IMR-90 (cell line): Measurements from ENCODE around the gene USP33. TPM values are rescaled to one million over a fixed set of nuclear protein-coding genes. Genes with fewer than 3 reads are reported as not detected.

Source experiments
- ATAC-seq: fragments of 200-7000 bp; cut with Tn5 transposase; 2 replicates; pipeline ENCODE4 v1.9.1; 2020; ENCODE audit warnings: low read depth, mild to moderate bottlenecking, moderate library complexity
- BruUV-seq: library from RNA; stranded (reverse); fragments of 400-500 nt; replicated peaks from 2 replicates; lab custom pipeline; 2021; lab: Mats Ljungman, UMichigan
- CTCF ChIA-PET: fragments of 300-600 bp; formaldehyde crosslinking; extraction: SDS; loops from one replicate; lab custom pipeline; 2021; ENCODE audit warnings: antibody characterized with exemption; lab: Yijun Ruan, JAX
- POLR2A ChIA-PET: fragments of 300-600 bp; sonication (Branson Sonifier 250); formaldehyde crosslinking; loops from one replicate; lab custom pipeline; 2022; ENCODE audit warnings: antibody characterized with exemption; ENCODE audit not compliant: unreplicated experiment; lab: Charles Lee
- DNase-seq: peaks from one replicate; pipeline ENCODE4 v3.0.0; 2013
- H2AFZ ChIP-seq: replicated peaks from 2 replicates; pipeline ENCODE3; 2013; ENCODE audit warnings: low read length, mild to moderate bottlenecking; ENCODE audit not compliant: poor library complexity
- H2AK5ac ChIP-seq: 2 replicates; pipeline ENCODE4 v1.6.1; 2013; ENCODE audit warnings: low read depth, low read length, inconsistent platforms
- H2AK9ac ChIP-seq: replicated peaks from 2 replicates; pipeline ENCODE3; 2013; ENCODE audit warnings: mild to moderate bottlenecking, low read depth, low read length, moderate library complexity; ENCODE audit not compliant: poor library complexity
- H2BK120ac ChIP-seq: 2 replicates; pipeline ENCODE4 v1.6.1; 2013; ENCODE audit warnings: low read depth, low read length, inconsistent platforms
- H2BK15ac ChIP-seq: 3 replicates; pipeline ENCODE4 v1.6.1; 2013; ENCODE audit warnings: low read depth, low read length, inconsistent platforms
- H2BK20ac ChIP-seq: 2 replicates; pipeline ENCODE4 v1.6.1; 2013; ENCODE audit warnings: low read depth, mild to moderate bottlenecking, inconsistent platforms, low read length, moderate library complexity
- H2BK5ac ChIP-seq: 2 replicates; pipeline ENCODE4 v1.6.1; 2013; ENCODE audit warnings: mild to moderate bottlenecking, low read depth, low read length, inconsistent platforms; ENCODE audit not compliant: poor library complexity, severe bottlenecking
- H3K14ac ChIP-seq: replicated peaks from 2 replicates; pipeline ENCODE4 v1.6.1; 2013; ENCODE audit warnings: low read depth, low read length, inconsistent platforms
- H3K18ac ChIP-seq: 2 replicates; pipeline ENCODE4 v1.6.1; 2013; ENCODE audit warnings: low read depth, low read length, control low read depth
- H3K23ac ChIP-seq: 2 replicates; pipeline ENCODE4 v1.6.1; 2013; ENCODE audit warnings: low read depth, low read length, inconsistent platforms
- H3K27ac ChIP-seq: 2 replicates; pipeline ENCODE4 v1.5.1; 2013; ENCODE audit warnings: mild to moderate bottlenecking, control low read depth, low read length; ENCODE audit not compliant: insufficient read depth
- H3K27me3 ChIP-seq: 2 replicates; pipeline ENCODE4 v1.6.1; 2013; ENCODE audit warnings: low read length; ENCODE audit not compliant: control insufficient read depth, insufficient read depth
- H3K36me3 ChIP-seq: 2 replicates; pipeline ENCODE4 v1.6.1; 2013; ENCODE audit warnings: low read length, mixed read lengths; ENCODE audit not compliant: control insufficient read depth, insufficient read depth
- H3K4ac ChIP-seq: 2 replicates; pipeline ENCODE4 v1.6.1; 2013; ENCODE audit warnings: low read depth, low read length, inconsistent platforms
- H3K4me1 ChIP-seq: 2 replicates; pipeline ENCODE4 v1.6.1; 2013; ENCODE audit warnings: low read length, mixed read lengths; ENCODE audit not compliant: control insufficient read depth, insufficient read depth
- H3K4me2 ChIP-seq: 2 replicates; pipeline ENCODE4 v1.6.1; 2013; ENCODE audit warnings: low read depth, mild to moderate bottlenecking, control low read depth, low read length, moderate library complexity
- H3K4me3 ChIP-seq: 2 replicates; pipeline ENCODE4 v1.5.1; 2013; ENCODE audit warnings: low read depth, mild to moderate bottlenecking, control low read depth, low read length, moderate library complexity; ENCODE audit not compliant: insufficient read depth
- H3K56ac ChIP-seq: 2 replicates; pipeline ENCODE4 v1.6.1; 2013; ENCODE audit warnings: low read length, inconsistent platforms; ENCODE audit not compliant: insufficient read depth; ENCODE audit errors: extremely low read depth
- H3K79me1 ChIP-seq, 2 experiments: 2 replicates each; pipeline ENCODE4 v1.6.1; 2013; ENCODE audit warnings: low read length in 2 of 2, inconsistent platforms in 1 of 2, low read depth in 1 of 2
- H3K9ac ChIP-seq: 2 replicates; pipeline ENCODE4 v1.6.1; 2013; ENCODE audit warnings: low read depth, low read length, control low read depth
- H3K9me1 ChIP-seq: 2 replicates; pipeline ENCODE4 v1.6.1; 2013; ENCODE audit warnings: low read length, inconsistent platforms; ENCODE audit not compliant: insufficient read depth
- H3K9me3 ChIP-seq: 2 replicates; pipeline ENCODE4 v1.6.1; 2013; ENCODE audit warnings: low read length; ENCODE audit not compliant: control insufficient read depth, insufficient read depth
- H4K20me1 ChIP-seq: 2 replicates; pipeline ENCODE4 v1.6.1; 2013; ENCODE audit warnings: low read length, inconsistent platforms; ENCODE audit not compliant: insufficient read depth
- H4K5ac ChIP-seq: 2 replicates; pipeline ENCODE4 v1.6.1; 2013; ENCODE audit warnings: mild to moderate bottlenecking, low read depth, low read length, control low read depth
- H4K8ac ChIP-seq, 2 experiments: 2 replicates each; pipeline ENCODE4 v1.6.1; 2013; ENCODE audit warnings: low read depth in 2 of 2, low read length in 2 of 2, control low read depth in 1 of 2, inconsistent platforms in 1 of 2
- H4K91ac ChIP-seq: 2 replicates; pipeline ENCODE4 v1.6.1; 2013; ENCODE audit warnings: low read depth, low read length, inconsistent platforms; ENCODE audit not compliant: insufficient read depth
- BHLHE40 ChIP-seq: fragments of 150-350 bp; IDR thresholded peaks from 2 replicates; pipeline ENCODE4 v1.6.1; 2016; ENCODE audit warnings: mild to moderate bottlenecking, low read depth, low read length
- CEBPB ChIP-seq: IDR thresholded peaks from 2 replicates; pipeline ENCODE4 v1.6.1; 2012; ENCODE audit warnings: low read depth, low read length, improper control_type of control experiment
- MAZ ChIP-seq: IDR thresholded peaks from 2 replicates; pipeline ENCODE4 v1.6.1; 2012; ENCODE audit warnings: low read depth, mild to moderate bottlenecking, low read length, improper control_type of control experiment, moderate library complexity, borderline replicate concordance
- WGBS, 2 experiments: methylation state at CpG; one replicate each; pipeline versions ENCODE4 v1.1.5 to v1.1.7; 2013; ENCODE audit warnings: missing lambda C conversion rate in 2 of 2; ENCODE audit not compliant: insufficient read length in 1 of 2; ENCODE audit errors: extremely low coverage in 2 of 2; 5-methylcytosine and 5-hydroxymethylcytosine counted together
- dilution Hi-C: fragments of 300-500 bp; cut with HindIII; formaldehyde crosslinking; loops from one replicate; pipeline ENCODE4 v1.14.3; 2018; ENCODE audit warnings: low sequenced_read_pairs; ENCODE audit not compliant: unreplicated experiment
- in situ Hi-C: fragments of 300-500 bp; cut with MboI; formaldehyde crosslinking; loops from 3 replicates; pipeline ENCODE4 v1.14.3; 2019; ENCODE audit warnings: low sequenced_read_pairs, inconsistent platforms, mixed read lengths
- intact Hi-C: fragments of 100-400 bp; cut with micrococcal nuclease; formaldehyde crosslinking; loops from 2 replicates; pipeline ENCODE4 v1.10.0; 2022
- polyA plus RNA-seq, 3 experiments: library from polyadenylated mRNA; depleted of rRNA; stranded (reverse); fragments of >200 nt; gene quantifications; 2 replicates each; pipeline ENCODE4 v1.2.3, GENCODE V29; 2012; ENCODE audit warnings: low replicate concordance in 1 of 3
- total RNA-seq: library from RNA; depleted of rRNA; stranded (reverse); fragments of >200 nt; gene quantifications from 2 replicates; pipeline ENCODE4 v1.2.3, GENCODE V29; 2012

USP33 gene
- total and polyA plus RNA-seq, 2 of the 4 experiments (the other 2 are of a cell fraction), result 33.7 to 64.5 TPM

DNA sequence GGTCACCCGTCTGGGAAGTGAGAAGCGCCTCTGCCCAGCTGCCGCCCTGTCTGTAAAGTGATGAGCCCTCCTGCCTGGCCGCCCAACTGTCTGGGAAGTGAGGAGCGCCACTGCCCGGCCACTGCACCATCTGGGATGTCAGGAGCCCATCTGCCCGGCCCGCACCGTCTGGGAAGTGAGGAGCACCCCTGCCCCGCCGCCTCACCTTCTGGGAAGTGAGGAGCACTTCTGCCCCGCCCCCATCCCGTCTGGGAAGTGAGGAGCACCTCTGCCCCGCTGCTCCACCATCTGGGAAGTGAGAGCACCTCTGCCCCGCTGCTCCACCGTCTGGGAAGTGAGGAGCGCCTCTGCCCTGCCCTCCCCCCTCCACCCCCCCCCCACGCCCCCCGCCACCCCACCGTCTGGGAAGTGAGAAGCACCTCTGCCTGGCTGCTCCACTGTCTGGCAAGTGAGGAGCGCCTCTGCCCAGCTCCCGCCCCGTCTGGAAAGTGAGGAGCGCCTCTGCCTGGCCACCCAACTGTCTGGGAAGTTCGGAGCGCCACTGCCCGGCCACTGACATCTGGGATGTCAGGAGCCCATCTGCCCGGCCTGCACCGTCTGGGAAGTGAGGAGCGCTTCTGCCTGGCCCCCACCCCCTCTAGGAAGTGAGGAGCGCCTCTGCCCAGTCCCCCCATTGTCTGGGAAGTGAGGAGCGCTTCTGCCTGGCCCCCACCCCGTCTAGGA lies 72.7 kb downstream of the USP33 start:
- Histone ChIP-seq H3K4me1 (no peaks in the 10 kb centered on the region; the same call in 1 of the 2 replicates), H3K79me1 (peaks cover 0 to 5% of the 10 kb centered on the region in 2 experiments; a peak in 2 of 4 replicates), H3K9me1 (no peaks in the 10 kb centered on the region), H4K20me1 (no peaks in the 10 kb centered on the region), H4K5ac (no peak overlapping the region), H2BK20ac (no peak overlapping the region), H2BK15ac (no peak overlapping the region), H2BK5ac (no peak overlapping the region), H4K91ac (no peak overlapping the region), H2BK120ac (no peak overlapping the region), H2AK9ac (no peak overlapping the region), H3K27me3 (no peaks in the 10 kb centered on the region), H3K9ac (no peak overlapping the region), H3K23ac (no peak overlapping the region), H4K8ac (no peak overlapping the region), H3K27ac (no peak overlapping the region), H3K18ac (no peak overlapping the region), H3K9me3 (no peaks in the 10 kb centered on the region), H3K4ac (no peak overlapping the region), H2AK5ac (no peak overlapping the region), H3K4me2 (no peak overlapping the region), H2AFZ (no peak overlapping the region), H3K4me3 (no peak overlapping the region), H3K14ac (no peak overlapping the region), H3K56ac (no peak overlapping the region), H3K36me3 (peaks cover 6% of the 10 kb centered on the region)
- no peak for TF ChIP-seq MAZ
- no peak for TF ChIP-seq BHLHE40
- TF ChIP-seq CEBPB, result no peak
- no peak for ATAC-seq
- ChIA-PET CTCF (no interaction called here), POLR2A (no interaction called here)
- DNase-seq, result no peak
- 100% methylated on average over 5 of the region's 33 CpGs; no CpG with 5 or more reads in 1 of the 2 experiments for WGBS, 2 experiments
- in situ Hi-C loops, result loop anchor here (10.0 kb wide), 1 partner anchor 532 kb away; no protein-coding TSS in a partner anchor
- no TSS peak for BruUV-seq
- intact Hi-C loops, result no loop called here
- dilution Hi-C loops, result no loop called here
